ENCODE data around the gene C15orf61. TPM values are rescaled to one million over a fixed set of nuclear protein-coding genes. Genes with fewer than 3 reads are reported as not detected.

C15orf61 gene
- total RNA-seq: 10.8 TPM
- 10 to 100 TPM in 1 of 4 donors, 1 to 10 TPM in 3; 8.6 to 13.9 (median 9.3) TPM for polyA plus RNA-seq

- Mint-ChIP-seq H3K27ac (peak within 1 kb of the TSS; percentile 93 to 98 (median 96)), H3K9me3 (no peaks in the 10 kb centered on the region), H3K4me1 (peaks cover 20 to 35% (median 32%) of the 10 kb centered on the region in 4 donors), H3K27me3 (no peaks in the 10 kb centered on the region), H3K36me3 (no peaks in the 10 kb centered on the region), H3K4me3 (peak within 1 kb of the TSS; percentile 83 to 95 (median 94))
- H3K27ac ChIP-seq (ENCODE audit: insufficient read depth, low read length, poor library complexity, severe bottlenecking): peak within 1 kb of the TSS; percentile 79
- ATAC-seq (ENCODE audit: low read depth in 2 of 2) (peak; percentile 81 to 83), DNase-seq (peak; percentile 76 to 89 (median 84))
- no peaks in the 10 kb centered on the region for H3K9me3 ChIP-seq (ENCODE audit: control insufficient read depth in 2 of 2, low read length in 2 of 2)
- peaks cover under 1% of the 10 kb centered on the region for H3K36me3 ChIP-seq (ENCODE audit: control insufficient read depth, insufficient read depth, low read length)
- H3K4me1 ChIP-seq (ENCODE audit: control insufficient read depth, insufficient read depth, low read length, poor library complexity, severe bottlenecking): peaks cover 32% of the 10 kb centered on the region
- H3K27me3 ChIP-seq (ENCODE audit: control insufficient read depth, insufficient read depth, low read length): no peaks in the 10 kb centered on the region
- peak within 1 kb of the TSS; percentile 93 for H3K4me3 ChIP-seq (ENCODE audit: low read depth, low read length)
Observed at GRCh38 chr15:67521029-67521782, at the start of gene C15orf61. Gene C15orf61 (plus strand): TSS chr15:67521131. CDS start chr15:67521249, 118 bp downstream.

GRCh38 chr15:67472957-67473356 lies 48.0 kb upstream of the C15orf61 start:
- Mint-ChIP-seq H3K36me3 (no peaks in the 10 kb centered on the region), H3K4me3 (no peak overlapping the region), H3K27me3 (peaks cover 9% of the 10 kb centered on the region), H3K9me3 (no peaks in the 10 kb centered on the region), H3K27ac (peak overlapping the region in 1 of 3 donors; percentile 29), H3K4me1 (no peaks in the 10 kb centered on the region)
- Histone ChIP-seq H3K4me1 (ENCODE audit: control insufficient read depth, insufficient read depth, low read length, poor library complexity, severe bottlenecking) (no peaks in the 10 kb centered on the region), H3K4me3 (ENCODE audit: low read depth, low read length) (no peak overlapping the region), H3K27ac (ENCODE audit: insufficient read depth, low read length, poor library complexity, severe bottlenecking) (no peak overlapping the region), H3K27me3 (ENCODE audit: control insufficient read depth, insufficient read depth, low read length) (no peaks in the 10 kb centered on the region), H3K36me3 (ENCODE audit: control insufficient read depth, insufficient read depth, low read length) (no peaks in the 10 kb centered on the region), H3K9me3 (ENCODE audit: control insufficient read depth in 2 of 2, low read length in 2 of 2) (no peaks in the 10 kb centered on the region)
- DNase-seq (no peak), ATAC-seq (ENCODE audit: low read depth in 2 of 2) (no peak)

- H3K27me3 Mint-ChIP-seq: peaks cover 5% of the 10 kb centered on the region
- Histone ChIP-seq H3K4me1 (ENCODE audit: control insufficient read depth, insufficient read depth, low read length, poor library complexity, severe bottlenecking) (no peaks in the 10 kb centered on the region), H3K27me3 (ENCODE audit: control insufficient read depth, insufficient read depth, low read length) (no peaks in the 10 kb centered on the region), H3K36me3 (ENCODE audit: control insufficient read depth, insufficient read depth, low read length) (no peaks in the 10 kb centered on the region), H3K4me3 (ENCODE audit: low read depth, low read length) (no peak overlapping the region), H3K27ac (ENCODE audit: insufficient read depth, low read length, poor library complexity, severe bottlenecking) (no peak overlapping the region), H3K9me3 (ENCODE audit: control insufficient read depth in 2 of 2, low read length in 2 of 2) (no peaks in the 10 kb centered on the region)
- no peak overlapping the region for H3K4me3 Mint-ChIP-seq
- no peak overlapping the region for H3K27ac Mint-ChIP-seq
- H3K4me1 Mint-ChIP-seq: no peaks in the 10 kb centered on the region
- ATAC-seq (ENCODE audit: low read depth in 2 of 2): no peak
- DNase-seq: no peak
- no peaks in the 10 kb centered on the region for H3K9me3 Mint-ChIP-seq
- H3K36me3 Mint-ChIP-seq: no peaks in the 10 kb centered on the region
Observed at GRCh38 chr15:67474405-67475110, 46.4 kb upstream of the C15orf61 start.

- Histone ChIP-seq H3K9me3 (ENCODE audit: control insufficient read depth in 2 of 2, low read length in 2 of 2) (no peaks in the 10 kb centered on the region), H3K36me3 (ENCODE audit: control insufficient read depth, insufficient read depth, low read length) (no peaks in the 10 kb centered on the region), H3K27ac (ENCODE audit: insufficient read depth, low read length, poor library complexity, severe bottlenecking) (no peak overlapping the region), H3K27me3 (ENCODE audit: control insufficient read depth, insufficient read depth, low read length) (no peaks in the 10 kb centered on the region), H3K4me3 (ENCODE audit: low read depth, low read length) (no peak overlapping the region), H3K4me1 (ENCODE audit: control insufficient read depth, insufficient read depth, low read length, poor library complexity, severe bottlenecking) (no peaks in the 10 kb centered on the region)
- no peak for DNase-seq
- Mint-ChIP-seq H3K36me3 (no peaks in the 10 kb centered on the region), H3K4me3 (no peak overlapping the region), H3K9me3 (peaks cover 0 to 4% (median 0%) of the 10 kb centered on the region in 7 donors), H3K27ac (no peak overlapping the region), H3K27me3 (peaks cover 11% of the 10 kb centered on the region), H3K4me1 (peaks cover 0 to 7% (median 0%) of the 10 kb centered on the region in 4 donors)
- no peak for ATAC-seq (ENCODE audit: low read depth in 2 of 2)
Observed at GRCh38 chr15:67479781-67480505, 41.0 kb upstream of the C15orf61 start.

- no peak overlapping the region for H3K27ac Mint-ChIP-seq
- no peak for DNase-seq
- ATAC-seq (ENCODE audit: low read depth in 2 of 2): no peak
- no peak overlapping the region for H3K4me3 Mint-ChIP-seq
- no peaks in the 10 kb centered on the region for H3K27me3 ChIP-seq (ENCODE audit: control insufficient read depth, insufficient read depth, low read length)
- H3K27me3 Mint-ChIP-seq: peaks cover 11% of the 10 kb centered on the region
- no peaks in the 10 kb centered on the region for H3K9me3 ChIP-seq (ENCODE audit: control insufficient read depth in 2 of 2, low read length in 2 of 2)
- H3K4me1 Mint-ChIP-seq: peaks cover 0 to 7% (median 0%) of the 10 kb centered on the region in 4 donors
- peaks cover 0 to 4% (median 2%) of the 10 kb centered on the region in 7 donors for H3K9me3 Mint-ChIP-seq
- no peaks in the 10 kb centered on the region for H3K36me3 Mint-ChIP-seq
- no peaks in the 10 kb centered on the region for H3K36me3 ChIP-seq (ENCODE audit: control insufficient read depth, insufficient read depth, low read length)
- no peaks in the 10 kb centered on the region for H3K4me1 ChIP-seq (ENCODE audit: control insufficient read depth, insufficient read depth, low read length, poor library complexity, severe bottlenecking)
- no peak overlapping the region for H3K4me3 ChIP-seq (ENCODE audit: low read depth, low read length)
- no peak overlapping the region for H3K27ac ChIP-seq (ENCODE audit: insufficient read depth, low read length, poor library complexity, severe bottlenecking)
Observed at GRCh38 chr15:67480741-67481140, 40.2 kb upstream of the C15orf61 start.

GRCh38 chr15:67481680-67482079 lies 39.3 kb upstream of the C15orf61 start:
- H3K4me3 ChIP-seq (ENCODE audit: low read depth, low read length): no peak overlapping the region
- H3K9me3 ChIP-seq (ENCODE audit: control insufficient read depth in 2 of 2, low read length in 2 of 2): no peaks in the 10 kb centered on the region
- H3K4me1 ChIP-seq (ENCODE audit: control insufficient read depth, insufficient read depth, low read length, poor library complexity, severe bottlenecking): no peaks in the 10 kb centered on the region
- Mint-ChIP-seq H3K27ac (no peak overlapping the region), H3K4me3 (no peak overlapping the region), H3K36me3 (no peaks in the 10 kb centered on the region), H3K27me3 (peaks cover 11% of the 10 kb centered on the region), H3K9me3 (peaks cover 0 to 4% (median 2%) of the 10 kb centered on the region in 7 donors), H3K4me1 (peaks cover 0 to 7% (median 0%) of the 10 kb centered on the region in 4 donors)
- no peaks in the 10 kb centered on the region for H3K36me3 ChIP-seq (ENCODE audit: control insufficient read depth, insufficient read depth, low read length)
- ATAC-seq (ENCODE audit: low read depth in 2 of 2) (no peak), DNase-seq (peak in 1 of 3 donors; percentile 20)
- no peak overlapping the region for H3K27ac ChIP-seq (ENCODE audit: insufficient read depth, low read length, poor library complexity, severe bottlenecking)
- no peaks in the 10 kb centered on the region for H3K27me3 ChIP-seq (ENCODE audit: control insufficient read depth, insufficient read depth, low read length)

GRCh38 chr15:67495585-67495984 lies 25.3 kb upstream of the C15orf61 start:
- Mint-ChIP-seq H3K36me3 (no peaks in the 10 kb centered on the region), H3K4me1 (no peaks in the 10 kb centered on the region), H3K27ac (peak overlapping the region in 1 of 3 donors; percentile 44), H3K4me3 (no peak overlapping the region), H3K27me3 (no peaks in the 10 kb centered on the region), H3K9me3 (no peaks in the 10 kb centered on the region)
- no peaks in the 10 kb centered on the region for H3K36me3 ChIP-seq (ENCODE audit: control insufficient read depth, insufficient read depth, low read length)
- ATAC-seq (ENCODE audit: low read depth in 2 of 2) (no peak), DNase-seq (no peak)
- H3K4me3 ChIP-seq (ENCODE audit: low read depth, low read length): no peak overlapping the region
- H3K9me3 ChIP-seq (ENCODE audit: control insufficient read depth in 2 of 2, low read length in 2 of 2): no peaks in the 10 kb centered on the region
- H3K27me3 ChIP-seq (ENCODE audit: control insufficient read depth, insufficient read depth, low read length): no peaks in the 10 kb centered on the region
- no peaks in the 10 kb centered on the region for H3K4me1 ChIP-seq (ENCODE audit: control insufficient read depth, insufficient read depth, low read length, poor library complexity, severe bottlenecking)
- no peak overlapping the region for H3K27ac ChIP-seq (ENCODE audit: insufficient read depth, low read length, poor library complexity, severe bottlenecking)
